GM18499 (cell line): ENCODE measurements around the gene TLE1.
"Not testable (repeated sequence)": the region's sequence is repeated elsewhere in the genome, so short reads cannot be mapped to it uniquely, and the experiment has no call there.

ENCODE experiments used
- ATAC-seq: cut with Tn5 transposase; IDR thresholded peaks from one replicate; pipeline ENCODE4 v1.9.1; 2021; ENCODE audit warnings: moderate number of reproducible peaks; ENCODE audit not compliant: insufficient read depth, unreplicated experiment

TLE1 gene

GRCh38 chr9:81626511-81626910 lies 62.8 kb downstream of the TLE1 start:
- no peak for ATAC-seq

DNA sequence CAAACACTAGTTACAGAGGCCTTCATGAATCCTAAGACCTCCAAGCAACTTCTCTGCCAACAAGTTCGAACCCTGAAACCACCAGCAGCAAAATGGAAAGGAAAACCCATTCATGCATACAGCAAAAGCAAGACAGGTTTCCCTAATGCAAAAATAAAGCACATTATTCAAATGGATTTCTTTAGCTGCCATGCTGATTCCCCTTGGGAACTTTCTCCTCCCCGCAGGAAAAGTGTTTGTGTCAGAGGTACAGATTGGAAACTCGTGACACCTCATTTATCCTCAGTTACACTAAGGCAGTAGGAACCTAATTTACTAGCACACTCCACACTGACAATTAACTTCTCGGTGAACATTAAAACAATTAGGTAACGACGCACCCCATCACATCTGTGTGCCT lies 63.4 kb downstream of the TLE1 start:
- ATAC-seq: no peak

- no peak for ATAC-seq
Measured at GRCh38 chr9:81623778-81624177, 65.6 kb downstream of the TLE1 start.

- ATAC-seq: no peak
Measured at GRCh38 chr9:81622471-81623255, 66.7 kb downstream of the TLE1 start.

- ATAC-seq: no peak
Measured at GRCh38 chr9:81621785-81622259, 67.5 kb downstream of the TLE1 start.

- no peak for ATAC-seq
Measured at GRCh38 chr9:81621118-81621517, 68.2 kb downstream of the TLE1 start.

- ATAC-seq: peak; percentile 68
Measured at GRCh38 chr9:81620002-81620390, 69.4 kb downstream of the TLE1 start.

DNA sequence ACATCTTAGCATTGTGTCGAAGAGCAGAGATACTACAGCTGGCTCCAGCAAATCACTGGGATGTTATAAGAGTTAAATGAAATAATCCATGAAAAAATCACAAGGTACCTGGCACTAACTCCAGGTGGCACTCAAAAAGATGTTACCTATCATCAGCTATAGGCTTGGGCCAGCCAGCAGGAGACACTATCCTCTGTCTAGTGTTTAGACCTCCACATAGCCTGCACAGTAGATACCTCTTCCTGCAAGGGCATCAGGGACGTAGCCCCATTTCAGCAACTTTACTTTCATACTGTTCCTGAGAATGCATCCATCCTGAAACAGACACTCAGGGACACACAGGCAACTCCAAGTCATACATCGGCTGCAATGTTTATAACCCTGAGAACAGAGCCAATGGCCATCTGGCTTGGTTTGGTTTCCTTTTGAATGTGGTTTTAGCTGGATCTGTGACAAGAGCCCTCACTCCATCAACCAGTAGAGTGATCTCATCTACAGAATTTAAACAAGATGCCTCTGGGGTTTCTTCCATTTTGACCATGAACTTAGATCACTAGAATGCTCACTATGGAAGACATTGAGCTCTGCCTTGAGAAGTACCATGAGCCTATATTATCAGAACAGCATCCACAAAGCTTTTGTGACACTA lies 69.9 kb downstream of the TLE1 start:
- ATAC-seq: peak; percentile 48

- no peak for ATAC-seq
Measured at GRCh38 chr9:81618923-81619322, 70.4 kb downstream of the TLE1 start.

GRCh38 chr9:81616141-81616540 lies 73.2 kb downstream of the TLE1 start:
- ATAC-seq: no peak

DNA sequence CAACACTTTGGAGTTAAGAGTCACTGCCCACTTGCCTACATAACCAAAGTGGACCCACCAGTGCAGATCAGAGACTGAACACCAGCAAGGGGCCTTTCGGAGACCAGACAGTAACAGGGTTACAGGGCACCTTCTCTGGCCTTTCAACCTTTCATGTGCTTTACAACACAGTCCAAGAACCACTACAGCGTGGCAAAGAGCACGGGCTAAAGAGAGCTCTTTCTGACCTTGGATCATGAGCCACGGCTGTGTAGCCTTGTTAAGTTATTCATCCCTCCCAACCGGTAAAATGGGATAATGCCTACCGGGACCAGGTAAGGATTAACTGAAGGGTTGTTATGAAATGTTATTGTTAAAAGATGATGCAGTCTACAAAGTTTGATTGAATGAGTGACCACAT lies 75.0 kb downstream of the TLE1 start:
- ATAC-seq: no peak

DNA sequence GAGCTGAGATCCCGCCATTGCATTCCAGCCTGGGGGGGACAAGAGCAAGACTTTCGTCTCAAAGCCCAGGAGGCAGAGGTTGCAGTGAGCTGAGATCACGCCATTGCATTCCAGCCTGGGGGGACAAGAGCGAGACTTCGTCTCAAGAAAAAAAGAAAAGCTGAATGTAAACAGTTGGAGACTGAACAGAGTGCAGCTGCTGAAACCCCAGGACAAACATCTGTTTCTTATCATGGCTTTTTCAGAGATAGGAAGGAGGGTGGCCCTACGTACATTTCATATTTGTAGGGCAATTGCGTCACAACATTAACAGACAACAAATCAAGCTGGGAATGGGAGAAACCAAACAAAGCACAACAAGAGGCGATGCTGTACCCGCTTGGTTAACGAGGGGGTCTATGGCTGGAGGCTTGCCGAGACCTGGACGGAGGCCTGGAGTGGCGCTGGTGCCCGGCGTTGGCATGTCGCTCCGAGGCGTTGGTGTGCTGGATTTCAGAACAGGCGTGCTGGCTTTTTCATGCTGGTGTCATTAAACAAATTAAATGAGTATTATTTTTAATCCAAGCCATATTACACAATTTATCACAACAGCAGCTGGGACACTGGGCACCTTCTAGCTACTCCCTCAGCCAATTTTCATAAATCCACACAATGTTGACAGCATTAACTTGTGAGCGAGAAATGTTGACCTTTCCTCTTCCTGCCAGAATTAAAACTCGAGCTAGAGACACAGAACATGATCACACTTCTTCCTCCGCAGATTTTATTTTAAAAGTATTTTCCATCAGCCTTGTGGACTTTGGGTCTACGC lies 76.1 kb downstream of the TLE1 start:
- no peak for ATAC-seq

DNA sequence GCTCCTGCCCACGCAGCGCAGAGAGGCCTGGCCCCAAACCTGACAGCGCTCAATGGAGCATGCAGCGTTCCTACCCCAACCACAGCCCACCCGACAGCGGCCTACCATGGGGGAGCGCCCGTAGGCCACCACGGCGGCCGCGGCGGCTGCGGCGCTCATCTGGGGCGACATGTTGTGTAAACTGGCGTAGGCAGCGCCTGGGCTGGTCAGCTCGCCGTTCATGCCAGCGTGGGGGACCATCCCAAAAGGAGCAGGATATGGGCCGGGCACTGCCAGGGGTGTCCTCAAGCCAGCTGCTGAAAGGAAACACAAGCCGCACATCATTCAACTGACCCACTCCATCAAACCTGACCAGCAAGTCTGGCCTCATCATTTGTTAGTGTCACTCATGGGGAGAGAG lies 77.7 kb downstream of the TLE1 start:
- no peak for ATAC-seq

- no peak for ATAC-seq
Measured at GRCh38 chr9:81610740-81611107, 78.6 kb downstream of the TLE1 start.

DNA sequence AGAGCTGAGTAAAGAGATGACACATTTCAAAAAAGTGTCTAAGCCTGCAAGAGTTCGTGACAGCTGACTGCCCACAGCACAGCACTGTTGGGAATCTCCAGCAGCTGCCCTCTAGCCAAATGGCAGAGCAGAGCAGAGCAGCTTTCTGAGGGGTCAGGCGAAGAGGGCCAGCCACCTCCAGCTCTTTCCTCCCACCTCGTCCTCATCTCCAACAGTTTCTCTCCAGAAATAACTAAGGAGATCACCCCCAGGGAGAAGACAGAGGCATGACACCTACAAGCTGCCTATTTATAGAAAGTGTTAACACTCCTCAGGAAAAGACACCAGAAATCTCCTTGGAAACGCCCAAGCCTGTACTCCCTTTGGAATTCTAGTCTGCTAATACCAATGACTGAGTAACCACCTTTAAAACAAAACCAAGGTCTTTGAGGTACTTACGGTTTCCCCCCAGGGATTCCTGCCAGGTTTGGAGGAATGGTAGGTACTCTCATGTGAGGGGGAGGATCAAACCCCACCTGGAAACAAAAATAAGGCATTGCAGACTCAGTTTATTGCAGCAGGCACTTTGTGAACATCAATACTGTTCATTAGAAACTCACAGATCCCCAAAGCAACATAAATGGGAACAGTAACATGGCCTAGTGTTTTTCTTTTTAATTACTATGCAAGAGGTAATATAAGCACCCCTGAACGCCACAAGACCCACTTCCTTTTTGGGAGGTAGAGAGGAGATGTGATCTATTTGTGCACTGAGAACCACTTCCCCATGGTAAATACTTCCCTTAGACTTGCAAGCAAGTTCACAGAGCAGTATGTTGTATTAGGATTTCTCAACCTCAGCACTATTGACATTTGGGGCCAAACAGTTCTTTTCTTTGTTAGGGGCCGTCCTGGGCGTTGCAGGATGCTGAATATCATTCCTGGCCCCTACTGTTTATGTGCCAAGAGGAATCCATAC lies 79.3 kb downstream of the TLE1 start:
- ATAC-seq: peak; percentile 63

DNA sequence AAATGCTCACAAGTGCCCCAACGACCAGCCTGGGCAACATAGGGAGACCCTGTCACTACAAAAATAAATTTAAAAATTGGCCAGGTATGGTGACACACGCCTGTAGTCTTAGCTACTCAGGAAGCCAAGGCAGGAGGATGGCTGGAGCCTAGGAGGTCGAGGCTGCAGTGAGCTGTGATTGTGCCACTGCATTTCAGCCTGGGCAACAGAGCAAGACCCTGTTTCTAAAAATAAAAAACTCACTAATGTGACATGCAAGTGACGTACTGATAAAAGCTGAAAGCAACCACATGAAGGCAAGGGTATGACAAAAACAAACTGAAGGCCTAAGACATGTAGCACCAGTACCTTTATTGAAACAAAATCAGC lies 81.1 kb downstream of the TLE1 start:
- no peak for ATAC-seq

GRCh38 chr9:81607593-81608288 lies 81.6 kb downstream of the TLE1 start:
- no peak for ATAC-seq

- ATAC-seq: not testable (repeated sequence)
Measured at GRCh38 chr9:81606261-81606660, 83.1 kb downstream of the TLE1 start.

DNA sequence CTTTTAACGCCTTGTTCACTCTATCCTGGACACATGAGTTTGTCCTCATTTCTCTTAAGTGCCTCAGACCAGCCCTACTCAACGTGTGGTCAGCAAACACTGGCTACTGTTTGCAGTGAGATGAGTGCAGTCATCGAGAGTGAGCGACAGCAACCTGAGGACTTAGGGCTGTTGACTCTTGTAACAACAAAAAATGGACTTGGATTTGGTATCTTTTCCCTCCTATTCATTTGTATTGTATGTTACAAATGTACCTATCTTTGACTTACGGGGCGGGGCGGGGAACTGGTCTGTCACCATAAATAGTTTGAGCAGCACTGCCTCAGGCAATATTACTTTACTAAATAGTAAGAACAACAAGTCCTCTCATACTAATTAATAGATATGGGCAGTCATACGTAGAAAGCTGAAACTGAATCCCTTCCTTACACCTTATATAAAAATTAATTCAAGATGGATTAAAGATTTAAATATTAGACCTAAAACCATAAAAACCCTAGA lies 84.1 kb downstream of the TLE1 start:
- no peak for ATAC-seq
